SK-N-MC (cell line): ENCODE results near the gene TRIM47.

Source experiments
- EZH2 ChIP-seq: fragments of 200-600 bp; sonication (generic); IDR thresholded peaks from one replicate; pipeline ENCODE4 v1.6.1; 2017; ENCODE audit warnings: antibody characterized with exemption
- FOXP2 ChIP-seq: optimal IDR thresholded peaks from 2 replicates; pipeline ENCODE3; 2011; ENCODE audit warnings: mild to moderate bottlenecking, moderate library complexity; ENCODE audit not compliant: insufficient read depth; ENCODE audit errors: extremely low read length, control extremely low read depth
- POLR2AphosphoS5 ChIP-seq: IDR thresholded peaks from 2 replicates; pipeline ENCODE4 v1.6.1; 2012; ENCODE audit warnings: mild to moderate bottlenecking, low read depth, low read length, borderline replicate concordance

- TF ChIP-seq POLR2AphosphoS5, result no peak
- TF ChIP-seq EZH2, result no peak
- TF ChIP-seq FOXP2, result no peak
Observed at GRCh38 chr17:75876190-75876937, 2.0 kb downstream of the TRIM47 start.
